Stimulated activated CD4-positive, alpha-beta T cell treated with anti-CD3 and anti-CD28 coated beads, Interleukin-1b, Interleukin-23, amount 100 ng/mL, for 1 hour (primary cell): ENCODE data around the gene PIGN.

Experiments
- DNase-seq, 2 donors: peaks; one replicate each; pipeline ENCODE4 v3.0.0-alpha.2; 2020; ENCODE audit warnings: low read depth in 2 of 2

Gene PIGN

DNA sequence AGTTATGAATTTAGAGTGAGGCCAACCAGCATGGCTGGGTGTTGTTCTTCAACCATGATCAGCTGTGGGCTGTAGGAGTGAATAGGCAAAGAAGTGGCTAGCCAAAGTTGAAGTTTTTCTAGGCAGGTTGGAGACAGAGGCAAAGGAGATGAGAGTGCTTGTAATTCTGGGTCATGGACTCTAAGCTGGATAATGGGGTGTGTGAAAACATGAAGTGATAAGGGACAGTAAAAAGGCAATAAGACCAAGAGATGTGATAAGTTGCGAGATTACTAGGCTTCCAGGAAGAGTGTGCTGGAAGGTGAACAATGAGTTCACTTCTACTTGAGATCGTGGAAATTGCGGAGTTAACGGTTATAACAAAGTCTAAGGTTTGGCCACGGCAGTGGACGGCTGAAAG, 175.4 kb downstream of the PIGN start:
- DNase-seq = no peak

DNA sequence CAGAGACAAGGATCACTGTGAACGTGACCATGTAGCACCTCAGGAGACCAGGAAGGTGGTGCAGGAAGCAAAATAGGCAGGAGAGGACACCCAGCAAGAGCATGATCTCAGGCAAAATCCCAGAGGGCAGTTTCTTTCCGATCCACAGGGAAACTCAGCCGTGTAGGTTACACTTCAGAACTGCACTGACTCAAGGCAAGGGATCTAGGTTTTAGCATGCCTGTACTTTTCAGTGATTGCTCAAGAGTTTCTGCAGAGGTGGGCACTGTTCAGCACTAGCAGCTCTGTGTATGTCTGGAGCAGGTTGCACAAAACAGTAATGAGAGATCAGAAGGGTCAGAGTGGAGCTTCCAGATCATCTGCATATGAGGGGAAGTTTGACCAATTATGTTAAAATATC, 177.3 kb downstream of the PIGN start:
- DNase-seq = no peak

DNA sequence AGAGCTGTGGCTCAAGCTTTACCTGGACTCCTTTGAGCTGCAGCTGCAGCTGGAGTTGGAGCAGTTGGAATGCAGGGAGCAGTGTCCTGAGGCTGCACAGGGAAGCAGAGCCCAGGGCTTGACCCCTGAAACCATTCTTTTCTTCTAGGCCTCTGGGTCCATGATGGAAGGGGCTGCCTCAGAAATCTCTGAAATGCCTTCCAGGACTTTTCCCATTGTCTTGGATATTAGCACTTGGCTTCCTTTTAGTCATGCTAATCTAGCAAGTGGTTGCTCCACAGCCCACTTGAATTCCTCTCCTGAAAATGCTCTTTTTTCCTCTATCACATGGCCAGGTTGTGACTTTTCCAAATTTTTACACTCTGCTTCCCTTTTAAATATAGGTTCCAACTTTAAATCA, 185.5 kb downstream of the PIGN start:
- no peak for DNase-seq

DNA sequence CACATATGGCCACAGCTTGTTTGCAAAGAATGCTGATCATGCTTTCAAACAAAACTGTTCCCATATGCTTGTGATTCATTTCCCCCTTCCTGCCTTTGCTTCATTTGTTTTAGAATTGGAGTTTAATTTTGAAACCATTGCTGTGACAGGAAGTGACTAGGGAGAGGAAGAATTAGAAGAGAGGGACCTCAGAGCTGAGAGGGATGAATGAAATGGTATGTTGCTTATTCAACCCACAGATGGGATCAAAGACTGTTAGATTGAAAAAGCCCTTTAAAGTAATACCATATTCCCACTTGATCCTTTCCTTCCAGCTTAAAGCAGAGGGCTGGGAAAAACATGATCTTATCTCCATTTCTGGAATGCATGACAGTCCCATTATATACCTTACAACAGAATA, 187.9 kb downstream of the PIGN start:
- DNase-seq = no peak

DNA sequence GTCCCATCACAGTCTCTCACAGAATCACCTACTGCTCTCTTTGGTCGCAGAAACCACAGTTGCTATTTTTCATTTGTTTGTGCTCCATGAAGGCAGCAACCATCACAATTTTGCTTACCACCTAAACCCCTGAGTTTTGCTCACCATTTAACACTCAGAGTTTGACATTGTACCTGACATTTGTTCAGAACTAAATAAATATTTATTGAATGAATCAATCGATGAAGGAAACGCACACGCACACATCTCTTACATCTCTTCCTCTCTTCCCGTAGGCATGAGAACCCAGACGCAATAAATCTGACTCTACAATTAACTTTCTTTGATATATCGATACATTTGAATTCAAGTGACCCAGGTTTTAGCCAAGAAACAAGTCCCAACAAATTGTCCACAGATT, 188.5 kb downstream of the PIGN start:
- DNase-seq = no peak

DNA sequence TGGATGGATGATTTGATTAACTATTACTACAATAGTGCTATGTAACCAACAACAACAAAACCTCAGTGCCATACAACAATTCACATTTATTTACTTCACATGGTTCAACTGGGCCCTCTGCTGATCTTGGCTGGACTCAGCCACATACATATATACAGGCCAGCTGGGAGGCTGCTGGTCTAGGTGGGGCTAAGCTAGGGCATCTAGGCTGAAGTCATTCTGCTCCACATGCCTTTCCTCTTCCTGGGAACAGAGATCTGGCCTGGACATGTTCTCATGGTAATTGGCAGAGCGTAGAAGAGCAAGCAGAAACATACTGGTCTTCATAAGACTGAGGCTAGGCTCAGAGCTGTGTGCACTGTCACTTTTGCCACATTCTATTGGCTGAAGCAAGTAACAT, 191.2 kb downstream of the PIGN start:
- DNase-seq = no peak

DNA sequence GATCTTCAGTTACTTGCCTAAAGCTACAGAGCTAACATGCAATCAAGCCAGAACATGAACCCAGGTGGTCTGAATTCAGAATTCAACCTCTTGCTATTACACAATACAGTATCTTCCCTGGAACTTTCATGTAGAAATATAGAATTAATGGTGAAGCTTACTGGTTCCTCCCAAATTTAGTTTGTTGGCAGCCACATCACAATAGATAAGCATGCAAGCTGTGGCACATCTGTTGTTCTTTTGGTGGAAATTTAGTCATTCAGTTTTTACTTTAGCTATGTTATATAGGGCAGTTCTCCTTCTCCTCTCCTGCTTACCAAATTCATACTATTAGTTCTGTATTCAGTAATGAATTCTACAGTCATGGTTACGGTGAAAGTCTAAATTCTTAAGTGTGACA, 193.0 kb downstream of the PIGN start:
- no peak for DNase-seq

DNA sequence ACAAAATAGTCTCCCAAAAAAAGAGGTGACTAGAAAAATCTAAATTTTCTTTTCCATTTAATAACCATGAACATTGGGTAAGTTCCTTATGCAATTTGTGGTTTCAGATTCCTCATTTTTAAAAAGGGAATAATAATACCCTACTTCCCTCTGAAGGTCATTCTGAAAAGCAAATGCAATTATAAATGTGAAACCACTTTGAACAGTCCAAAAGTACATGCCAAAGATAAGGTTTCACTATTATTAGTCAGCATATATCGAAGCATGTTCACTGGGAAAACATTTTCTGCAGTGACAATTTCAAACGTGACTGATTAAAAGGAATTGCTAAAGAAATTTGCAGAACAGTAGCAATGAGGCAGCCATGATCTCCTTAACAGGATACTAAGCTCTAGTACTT, 193.9 kb downstream of the PIGN start:
- no peak for DNase-seq

DNA sequence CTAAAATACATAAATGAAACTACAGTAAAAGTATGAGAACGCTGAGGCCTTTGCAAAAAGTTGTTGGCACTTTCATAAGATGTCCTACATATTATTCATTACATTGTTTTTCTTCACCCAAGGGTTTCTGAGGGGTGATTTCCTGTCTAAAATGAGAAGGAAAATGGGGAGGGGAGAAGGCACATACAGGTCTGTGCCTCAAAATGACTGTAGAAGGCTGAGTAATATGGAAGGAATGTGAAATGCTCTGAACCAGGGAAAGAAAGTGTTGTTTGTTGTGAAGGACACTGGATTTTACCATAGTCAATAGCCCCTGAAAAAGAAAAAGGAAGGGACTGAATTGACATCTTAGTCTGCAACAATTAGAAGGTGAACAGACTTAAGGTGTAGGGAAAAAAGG, 194.6 kb downstream of the PIGN start:
- no peak for DNase-seq

DNA sequence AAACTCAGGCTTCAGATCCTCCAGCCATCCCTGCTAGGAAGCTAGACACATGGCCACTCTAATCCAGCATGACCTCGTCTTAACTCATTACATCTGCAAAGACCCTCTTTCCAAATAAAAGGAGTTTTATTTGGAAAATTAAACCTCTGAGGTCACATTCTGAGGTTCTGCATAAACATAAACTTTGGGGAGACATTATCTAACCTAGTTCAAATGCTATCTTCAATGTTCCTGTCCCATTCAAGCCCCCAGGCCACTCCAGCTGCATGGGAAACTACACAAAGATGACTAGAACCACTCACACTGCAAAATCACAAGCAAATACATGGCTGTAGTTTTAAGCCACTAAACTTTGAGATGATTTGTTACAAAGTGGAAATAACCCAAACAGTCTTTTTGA, 195.0 kb downstream of the PIGN start:
- no peak for DNase-seq

DNA sequence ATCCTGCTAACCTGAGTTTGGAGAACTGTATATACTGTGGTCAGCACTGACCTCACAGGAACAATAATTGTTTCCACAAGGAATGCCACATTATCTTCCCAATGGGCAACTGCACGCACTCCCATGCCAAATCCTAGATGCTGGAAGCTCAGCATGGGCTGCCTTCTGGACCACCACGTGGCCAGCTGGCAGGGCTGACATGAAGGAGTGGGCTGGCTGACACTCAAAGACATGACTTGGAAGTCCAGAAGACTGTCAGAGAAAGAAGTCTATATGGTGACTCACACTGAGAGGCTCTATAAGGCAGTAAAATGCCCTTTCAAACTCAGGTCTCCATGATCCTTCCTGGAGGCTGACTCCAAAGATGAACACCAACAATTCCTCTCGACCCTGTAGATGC, 195.7 kb downstream of the PIGN start:
- no peak for DNase-seq
